Dedifferentiated amniotic fluid mesenchymal stem cell (primary cell): Measurements from ENCODE around the gene TECR.
"Not testable (repeated sequence)": the region's sequence is repeated elsewhere in the genome, so short reads cannot be mapped to it uniquely, and the experiment has no call there.

Experiments
- DNase-seq: peaks from one replicate; pipeline ENCODE4 v3.0.0-alpha.2; 2016; ENCODE audit errors: extremely low spot score

Gene TECR

DNA sequence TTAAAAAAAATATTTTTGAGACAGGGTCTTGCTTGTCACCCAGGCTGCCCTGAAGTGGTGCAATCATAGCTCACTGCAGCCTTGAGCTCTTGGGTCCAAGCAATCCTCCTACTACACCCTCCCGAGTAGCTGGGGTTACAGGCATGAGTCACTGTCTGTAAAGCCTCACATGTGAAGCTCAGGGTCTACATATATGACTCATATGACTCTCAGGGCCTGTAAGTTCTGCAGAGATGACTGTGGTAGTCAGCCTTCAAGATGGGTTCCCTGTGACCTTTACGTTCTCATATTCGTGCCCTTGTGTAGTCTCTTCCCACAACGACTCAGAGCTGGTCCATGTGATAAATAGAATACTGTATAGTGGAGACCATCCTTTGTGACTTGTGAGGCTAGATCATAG lies 60.0 kb downstream of the TECR start:
- DNase-seq, result not testable (repeated sequence)

GRCh38 chr19:14595558-14595957 lies 66.2 kb downstream of the TECR start:
- DNase-seq, result no peak

GRCh38 chr19:14599548-14600147 lies 70.3 kb downstream of the TECR start:
- no peak for DNase-seq

DNA sequence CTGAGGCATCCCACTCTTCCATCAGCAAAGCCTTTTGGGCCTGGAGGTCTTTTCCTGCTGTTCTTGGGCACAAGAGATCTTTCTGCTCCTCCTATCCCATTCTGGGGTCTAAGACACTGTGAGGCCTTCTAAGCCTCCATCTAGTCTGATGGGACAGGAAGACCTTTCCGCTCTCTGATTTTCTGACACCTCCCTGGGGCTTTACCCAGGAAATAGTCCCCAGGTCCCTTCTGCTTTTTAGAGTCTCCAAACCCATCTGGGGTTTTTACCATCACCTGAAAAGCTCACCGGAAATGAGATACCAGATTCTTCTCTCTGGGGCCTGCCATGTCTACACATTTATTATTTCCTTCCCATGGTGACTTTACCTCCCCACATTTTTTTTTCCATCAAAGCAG lies 74.6 kb downstream of the TECR start:
- DNase-seq, result no peak

DNA sequence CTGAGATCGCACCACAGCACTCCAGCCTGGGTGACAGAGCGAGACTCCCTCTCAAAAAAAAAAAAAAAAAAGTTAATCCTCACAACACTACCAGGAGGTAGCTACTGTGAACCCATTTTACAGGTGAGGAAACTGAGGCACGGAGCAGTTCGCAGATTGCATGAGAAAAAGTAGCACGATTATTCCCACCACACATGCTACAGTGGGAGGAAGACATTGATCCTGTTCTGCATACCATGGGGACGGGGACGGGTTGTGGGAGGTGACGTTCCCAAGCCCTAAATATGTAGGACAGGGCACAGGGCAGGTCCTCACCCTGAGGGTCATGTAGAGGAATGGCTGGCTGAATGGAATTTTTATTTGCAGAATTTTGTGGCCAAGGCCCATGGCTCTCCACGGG lies 77.2 kb downstream of the TECR start:
- DNase-seq, result no peak

DNA sequence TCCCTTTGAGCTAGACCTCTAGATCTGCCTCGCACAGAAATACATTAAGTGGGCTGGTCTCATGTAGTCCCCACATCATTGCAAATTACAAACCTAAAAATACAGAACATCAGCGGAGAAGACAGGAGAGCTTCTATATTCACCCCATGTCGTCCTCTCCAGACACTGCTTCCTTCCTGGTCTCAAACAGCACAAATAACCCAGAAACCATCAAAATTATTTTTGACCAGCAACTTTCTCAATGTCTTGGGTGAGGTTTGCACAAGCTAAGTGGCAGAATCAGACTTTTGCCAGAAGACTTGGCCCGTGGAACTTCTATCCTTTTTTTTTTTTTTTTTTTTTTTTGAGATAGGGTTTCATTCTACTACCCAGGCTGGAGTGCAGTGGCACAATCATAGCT lies 81.7 kb downstream of the TECR start:
- DNase-seq, result no peak

- not testable (repeated sequence) for DNase-seq
Measured at GRCh38 chr19:14612242-14612641, 82.8 kb downstream of the TECR start.

DNA sequence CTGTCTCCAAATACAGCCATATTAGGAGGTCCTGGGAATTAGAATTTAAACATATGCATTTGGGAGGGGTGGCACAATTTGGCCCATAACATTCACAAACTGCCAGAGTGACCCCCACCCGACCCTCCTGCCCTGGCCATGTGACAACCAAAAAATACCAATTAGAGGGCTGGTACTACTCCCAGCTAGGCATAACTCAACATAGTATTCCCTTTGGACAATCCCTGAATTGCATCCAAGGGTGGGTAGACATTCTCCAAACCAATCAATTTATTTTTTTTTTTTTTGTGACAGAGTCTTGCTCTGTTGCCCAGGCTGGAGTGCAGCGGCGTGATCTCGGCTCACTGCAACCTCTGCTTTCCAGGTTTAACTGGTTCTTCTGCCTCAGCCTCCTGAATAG lies 83.3 kb downstream of the TECR start:
- DNase-seq, result no peak

- DNase-seq, result not testable (repeated sequence)
Measured at GRCh38 chr19:14613399-14614098, 84.2 kb downstream of the TECR start.

DNA sequence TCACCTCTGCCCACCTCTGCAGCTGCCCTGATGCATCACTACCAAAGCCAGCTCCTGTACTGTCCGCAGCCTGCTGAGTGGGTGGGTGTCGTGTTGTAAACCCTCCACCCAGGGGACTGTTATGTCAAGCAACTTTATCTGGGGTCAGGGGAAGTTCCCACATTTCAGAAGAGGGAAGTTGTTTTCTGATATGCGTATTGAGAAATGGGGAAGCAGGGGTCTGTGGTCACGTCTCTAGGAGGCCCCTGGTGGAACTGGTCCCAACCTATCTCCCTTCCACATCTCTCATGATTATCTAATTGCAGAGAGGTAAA lies 84.7 kb downstream of the TECR start:
- no peak for DNase-seq
